HCT116 (cell line): ENCODE data around the gene RETSAT. TPM values are rescaled to one million over a fixed set of nuclear protein-coding genes. Genes with fewer than 3 reads are reported as not detected.

Experiments used
- ATAC-seq: fragments of 200-7000 bp; cut with Tn5 transposase; 2 replicates; pipeline ENCODE4 v1.9.1; 2020; ENCODE audit warnings: mild to moderate bottlenecking, moderate library complexity
- BruUV-seq: library from RNA; stranded (reverse); fragments of 400-500 nt; replicated peaks from 2 replicates; lab custom pipeline; 2021; lab: Mats Ljungman, UMichigan
- CTCF ChIA-PET: fragments of 300-600 bp; sonication (Branson Sonifier 250); formaldehyde crosslinking; loops from one replicate; lab custom pipeline; 2021; ENCODE audit warnings: antibody characterized with exemption; lab: Charles Lee
- POLR2A ChIA-PET: fragments of 300-600, 350-600 bp; sonication (Branson Sonifier 250); formaldehyde crosslinking; loops from one replicate; lab custom pipeline; 2021; ENCODE audit warnings: antibody characterized with exemption; lab: Charles Lee
- RAD21 ChIA-PET, 2 experiments: fragments of 300-600 bp; sonication (Branson Sonifier 250); formaldehyde crosslinking; loops; one replicate each; lab custom pipeline; 2023; ENCODE audit warnings: low total read pairs in 2 of 2; ENCODE audit not compliant: uncharacterized antibody in 2 of 2, unreplicated experiment in 2 of 2, low non-redundant PET in 1 of 2; lab: Charles Lee
- DNase-seq: peaks from one replicate; pipeline ENCODE4 v3.0.0-alpha.2; 2010; ENCODE audit warnings: low read depth, low spot score
- H2AFZ ChIP-seq: fragments of 200-600 bp; shearing (Covaris generic), sonication (generic); 2 replicates; pipeline ENCODE4 v1.6.1; 2017; ENCODE audit warnings: low read depth, mixed run types, mixed read lengths, antibody characterized with exemption, low read length; ENCODE audit not compliant: poor library complexity, severe bottlenecking
- H3K27ac ChIP-seq: 2 replicates; pipeline ENCODE4 v1.5.1; 2012; ENCODE audit warnings: low read depth, low read length
- H3K27me3 ChIP-seq: fragments of 200-600 bp; sonication (generic); 2 replicates; pipeline ENCODE4 v1.6.1; 2016; ENCODE audit warnings: mixed run types, low read length, mixed read lengths; ENCODE audit not compliant: insufficient read depth
- H3K36me3 ChIP-seq, 2 experiments: fragments of 200-500 bp in 1 of 2; fragments of 200-600 bp in 1 of 2; sonication (Bioruptor generic) in 1 of 2; sonication (generic) in 1 of 2; 2 replicates each; pipeline versions ENCODE4 v1.5.1 to v1.6.1; 2014 to 2016; ENCODE audit warnings: low read length in 2 of 2, inconsistent platforms in 1 of 2, mixed read lengths in 1 of 2, mixed run types in 1 of 2; ENCODE audit not compliant: insufficient read depth in 2 of 2, control insufficient read depth in 1 of 2
- H3K4me1 ChIP-seq, 2 experiments: fragments of 200-600 bp in 1 of 2; sonication (generic) in 1 of 2; 2 replicates each; pipeline versions ENCODE4 v1.5.1 to v1.6.1; 2012 to 2017; ENCODE audit warnings: low read length in 2 of 2, inconsistent platforms in 1 of 2, mild to moderate bottlenecking in 1 of 2, mixed read lengths in 1 of 2, mixed run types in 1 of 2, moderate library complexity in 1 of 2; ENCODE audit not compliant: insufficient read depth in 2 of 2, control insufficient read depth in 1 of 2
- H3K4me2 ChIP-seq: fragments of 200-600 bp; sonication (generic); 2 replicates; pipeline ENCODE4 v1.6.1; 2017; ENCODE audit warnings: mixed run types, low read length, mixed read lengths
- H3K4me3 ChIP-seq, 2 experiments: fragments of 200-600 bp in 1 of 2; sonication (generic) in 1 of 2; replicated peaks in 1 of 2; 2 replicates each; pipeline ENCODE4 v1.5.1; 2011 to 2016; ENCODE audit warnings: low read length in 2 of 2, control low read depth in 1 of 2, low read depth in 1 of 2, mild to moderate bottlenecking in 1 of 2, mixed read lengths in 1 of 2, mixed run types in 1 of 2
- H3K79me2 ChIP-seq: fragments of 200-600 bp; sonication (generic); 2 replicates; pipeline ENCODE4 v1.6.1; 2017; ENCODE audit warnings: mild to moderate bottlenecking, mixed run types, low read length, moderate library complexity, mixed read lengths; ENCODE audit not compliant: insufficient read depth
- H3K9ac ChIP-seq: fragments of 200-600 bp; sonication (generic); 2 replicates; pipeline ENCODE4 v1.6.1; 2016; ENCODE audit warnings: low read length, mixed read lengths
- H3K9me2 ChIP-seq: fragments of 200-600 bp; sonication (generic), shearing (Covaris generic); 2 replicates; pipeline ENCODE4 v1.6.1; 2017; ENCODE audit warnings: mixed run types, mild to moderate bottlenecking, moderate library complexity; ENCODE audit not compliant: insufficient read depth
- H3K9me3 ChIP-seq, 2 experiments: fragments of 200-500 bp in 1 of 2; fragments of 200-600 bp in 1 of 2; sonication (Bioruptor generic) in 1 of 2; sonication (generic) in 1 of 2; 2 replicates each; pipeline ENCODE4 v1.6.1; 2014 to 2017; ENCODE audit warnings: low read length in 2 of 2, mixed read lengths in 2 of 2, inconsistent platforms in 1 of 2, low read depth in 1 of 2, mild to moderate bottlenecking in 1 of 2, mixed run types in 1 of 2, moderate library complexity in 1 of 2; ENCODE audit not compliant: control insufficient read depth in 1 of 2, insufficient read depth in 1 of 2
- H4K20me1 ChIP-seq: fragments of 200-600 bp; sonication (generic), shearing (Covaris generic); 2 replicates; pipeline ENCODE4 v1.6.1; 2017; ENCODE audit warnings: mixed run types, mild to moderate bottlenecking, moderate library complexity; ENCODE audit not compliant: insufficient read depth
- EGR1 ChIP-seq: IDR thresholded peaks from 2 replicates; pipeline ENCODE4 v1.6.1; 2012; ENCODE audit warnings: low read depth
- EZH2phosphoT487 ChIP-seq: fragments of 200-600 bp; IDR thresholded peaks from 2 replicates; pipeline ENCODE4 v1.6.1; 2018; ENCODE audit warnings: antibody characterized with exemption, borderline replicate concordance
- FOSL1 ChIP-seq: IDR thresholded peaks from 2 replicates; pipeline ENCODE4 v1.6.1; 2012; ENCODE audit warnings: low read depth
- JUND ChIP-seq: IDR thresholded peaks from 2 replicates; pipeline ENCODE4 v1.6.1; 2012
- POLR2A ChIP-seq: IDR thresholded peaks from 2 replicates; pipeline ENCODE4 v1.7.0; 2011; ENCODE audit warnings: borderline replicate concordance; ENCODE audit not compliant: insufficient read depth, insufficient read length; ENCODE audit errors: extremely low read depth
- POLR2AphosphoS5 ChIP-seq: IDR thresholded peaks from 2 replicates; pipeline ENCODE4 v1.6.1; 2011; ENCODE audit warnings: mild to moderate bottlenecking, low read depth, low read length, moderate library complexity
- RAD21 ChIP-seq: IDR thresholded peaks from 2 replicates; pipeline ENCODE4 v1.6.1; 2012; ENCODE audit warnings: low read depth, mild to moderate bottlenecking
- SP1 ChIP-seq: IDR thresholded peaks from 2 replicates; pipeline ENCODE4 v1.6.1; 2012; ENCODE audit warnings: low read depth
- ZNF274 ChIP-seq: fragments of 200-500 bp; sonication (Bioruptor generic); IDR thresholded peaks from 2 replicates; pipeline ENCODE4 v1.6.1; 2014; ENCODE audit warnings: mild to moderate bottlenecking, low read depth, low read length, inconsistent platforms
- intact Hi-C: fragments of 100-400 bp; cut with micrococcal nuclease; formaldehyde crosslinking; loops from 2 replicates; pipeline ENCODE4 v1.10.0; 2022
- total RNA-seq: library from RNA; stranded (reverse); gene quantifications from one replicate; pipeline ENCODE4 v1.2.1, GENCODE V29; 2021; ENCODE audit not compliant: unreplicated experiment
- TF ChIP-seq, protein P1 (sequence below): IDR thresholded peaks from 2 replicates; pipeline ENCODE4 v1.6.1; 2012

The RETSAT gene
- total RNA-seq, 1 experiment from 2014 or later = 59.7 TPM

DNA sequence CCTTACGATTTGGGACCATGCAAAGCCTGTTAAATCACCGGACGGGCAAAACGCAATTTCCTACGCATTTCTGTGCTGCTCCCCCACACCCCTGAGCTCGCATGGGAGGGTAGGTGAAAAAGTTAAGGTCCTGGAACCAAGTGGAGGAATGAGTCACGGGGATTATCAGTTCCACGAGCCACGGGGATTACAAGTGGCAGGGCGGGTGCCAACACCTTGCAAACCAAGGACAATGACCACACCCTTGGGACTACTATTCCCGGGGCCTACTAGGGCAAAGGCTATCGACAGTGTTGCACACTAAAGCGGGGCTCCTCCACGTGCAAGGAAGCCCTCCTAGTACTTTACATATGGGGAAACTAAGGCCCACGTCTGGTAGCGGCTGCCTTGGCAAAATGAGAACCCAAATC lies 447 bp downstream of the RETSAT start:
- Histone ChIP-seq H3K4me2 (peak overlapping the region; percentile 95), H3K36me3 (peaks cover 15 to 33% of the 10 kb centered on the region in 2 experiments; a peak in 3 of 4 replicates), H4K20me1 (no peaks in the 10 kb centered on the region), H3K79me2 (peaks cover 31% of the 10 kb centered on the region), H3K4me1 (peaks cover 9 to 14% of the 10 kb centered on the region in 2 experiments; a peak in 3 of 4 replicates), H3K27me3 (no peaks in the 10 kb centered on the region), H3K27ac (peak overlapping the region; percentile 75), H3K9me3 (no peaks in the 10 kb centered on the region), H3K4me3 (peak overlapping the region; percentile 86 to 95), H2AFZ (no peak overlapping the region), H3K9ac (peak overlapping the region; percentile 83), H3K9me2 (no peaks in the 10 kb centered on the region)
- BruUV-seq = TSS peak; percentile 77
- ChIA-PET POLR2A (interaction anchor here (0.8 to 1.7 kb wide), 10 partner anchors 8 to 258 kb away, joined by 3 to 14 read pairs (median 4); partner anchors contain the start of genes C2orf68, MAT2A, SH2D6 and TGOLN2), RAD21 (interaction anchor here in 1 of 2 experiments (1.0 kb wide), 1 partner anchor 198 kb away, joined by 3 read pairs; no protein-coding TSS in a partner anchor), CTCF (interaction anchor here (1.4 kb wide), 1 partner anchor 198 kb away, joined by 4 read pairs; no protein-coding TSS in a partner anchor)
- ATAC-seq (peak; percentile 51), DNase-seq (peak; percentile 12)
- TF ChIP-seq ZNF274 (no peak), POLR2AphosphoS5 (no peak), JUND (no peak), POLR2A (no peak), EGR1 (no peak), FOSL1 (no peak), RAD21 (no peak)
- intact Hi-C loops = loop anchor here (5.0 kb wide), 1 partner anchor 258 kb away; the partner anchor contains the start of gene C2orf68

DNA sequence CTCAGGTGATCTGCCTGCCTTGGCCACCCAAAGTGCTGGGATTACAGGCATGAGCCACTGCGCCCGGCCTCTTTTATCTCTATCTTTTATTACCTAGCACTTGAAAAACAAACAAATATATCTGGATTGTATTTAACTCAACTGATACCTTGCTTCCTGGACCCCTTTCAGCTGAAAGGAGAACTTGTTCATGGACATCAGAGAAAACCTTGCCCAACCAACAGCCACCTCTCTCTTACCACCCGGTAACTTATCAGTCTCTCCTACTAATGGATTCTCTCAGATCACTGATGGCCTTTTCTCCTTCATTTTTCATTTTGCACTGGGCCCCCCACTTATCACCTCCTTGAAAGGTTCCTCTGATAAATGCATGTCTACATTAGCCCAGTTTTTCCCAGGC lies 6.7 kb downstream of the RETSAT start:
- DNase-seq (no peak), ATAC-seq (no peak)
- no peak overlapping the region for H3K4me2 ChIP-seq
- peaks cover 0 to under 1% of the 10 kb centered on the region in 2 experiments; a peak in 1 of 4 replicates for H3K4me1 ChIP-seq
- no peaks in the 10 kb centered on the region for H3K9me3 ChIP-seq
- H3K27me3 ChIP-seq = no peaks in the 10 kb centered on the region
- no TSS peak for BruUV-seq
- no peak overlapping the region for H3K27ac ChIP-seq
- POLR2A ChIA-PET = no interaction called here
- H4K20me1 ChIP-seq = no peaks in the 10 kb centered on the region
- H3K79me2 ChIP-seq = peaks cover 5% of the 10 kb centered on the region; the same call in 1 of the 2 replicates
- no peak overlapping the region for H3K4me3 ChIP-seq
- H3K36me3 ChIP-seq = peaks cover 28 to 34% of the 10 kb centered on the region in 2 experiments; a peak in 3 of 4 replicates
- H2AFZ ChIP-seq = no peak overlapping the region
- RAD21 ChIA-PET = no interaction called here
- TF ChIP-seq EZH2phosphoT487 (no peak), SP1 (no peak), ZNF274 (no peak), POLR2A (no peak), JUND (no peak)
- TF ChIP-seq, protein P1, sequence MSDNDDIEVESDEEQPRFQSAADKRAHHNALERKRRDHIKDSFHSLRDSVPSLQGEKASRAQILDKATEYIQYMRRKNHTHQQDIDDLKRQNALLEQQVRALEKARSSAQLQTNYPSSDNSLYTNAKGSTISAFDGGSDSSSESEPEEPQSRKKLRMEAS = no peak
- no peaks in the 10 kb centered on the region for H3K9me2 ChIP-seq
- no peak overlapping the region for H3K9ac ChIP-seq
- intact Hi-C loops = no loop called here
- CTCF ChIA-PET = no interaction called here
